Stimulated activated CD4-positive, alpha-beta T cell treated with anti-CD3 and anti-CD28 coated beads, Interleukin-4, amount 100 ng/mL, for 1 hour (primary cell): Measurements from ENCODE around the gene HTR2B.
"Not testable (repeated sequence)": the region's sequence is repeated elsewhere in the genome, so short reads cannot be mapped to it uniquely, and the experiment has no call there.

Source experiments
- DNase-seq: peaks from one replicate; pipeline ENCODE4 v3.0.0-alpha.2; 2020

The HTR2B gene

GRCh38 chr2:231133365-231134099, 8.7 kb upstream of the HTR2B start:
- no peak for DNase-seq

- DNase-seq = no peak
These were observed 7.3 kb upstream of the HTR2B start for GRCh38 chr2:231132129-231132528.

GRCh38 chr2:231130336-231131056, 5.7 kb upstream of the HTR2B start:
- no peak for DNase-seq

GRCh38 chr2:231129216-231129615, 4.4 kb upstream of the HTR2B start:
- DNase-seq = no peak

- DNase-seq = no peak
These were observed 3.7 kb upstream of the HTR2B start for GRCh38 chr2:231128541-231128940.

GRCh38 chr2:231127936-231128335, 3.1 kb upstream of the HTR2B start:
- no peak for DNase-seq

- no peak for DNase-seq
These were observed 2.6 kb upstream of the HTR2B start for GRCh38 chr2:231127480-231127879.

GRCh38 chr2:231126123-231126522, 1.3 kb upstream of the HTR2B start:
- no peak for DNase-seq

- DNase-seq = no peak
These were observed 1.4 kb downstream of the HTR2B start for GRCh38 chr2:231123362-231123898.

GRCh38 chr2:231118614-231118942, 6.3 kb downstream of the HTR2B start:
- no peak for DNase-seq

- no peak for DNase-seq
These were observed 6.8 kb downstream of the HTR2B start for GRCh38 chr2:231117922-231118613.

GRCh38 chr2:231117148-231117547, 7.7 kb downstream of the HTR2B start:
- DNase-seq = no peak

GRCh38 chr2:231115651-231116050, 9.2 kb downstream of the HTR2B start:
- no peak for DNase-seq

- no peak for DNase-seq
These were observed 11.4 kb downstream of the HTR2B start for GRCh38 chr2:231113489-231113888.

GRCh38 chr2:231111987-231112386, 12.9 kb downstream of the HTR2B start:
- no peak for DNase-seq

- no peak for DNase-seq
These were observed 14.3 kb downstream of the HTR2B start for GRCh38 chr2:231110551-231110950.

- peak; percentile 48 for DNase-seq
These were observed 20.6 kb downstream of the HTR2B start for GRCh38 chr2:231104115-231104713.

GRCh38 chr2:231102772-231103171, 22.1 kb downstream of the HTR2B start:
- no peak for DNase-seq

- DNase-seq = no peak
These were observed 23.9 kb downstream of the HTR2B start for GRCh38 chr2:231100990-231101389.

GRCh38 chr2:231100321-231100720, 24.5 kb downstream of the HTR2B start:
- DNase-seq = not testable (repeated sequence)

GRCh38 chr2:231099918-231100317, 24.9 kb downstream of the HTR2B start:
- no peak for DNase-seq

- no peak for DNase-seq
These were observed 30.0 kb downstream of the HTR2B start for GRCh38 chr2:231094736-231095346.

GRCh38 chr2:231093933-231094332, 30.9 kb downstream of the HTR2B start:
- no peak for DNase-seq
